Measurements from ENCODE around the gene TOGARAM2. TPM values are rescaled to one million over a fixed set of nuclear protein-coding genes. Genes with fewer than 3 reads are reported as not detected.

Gene TOGARAM2
- total and polyA plus RNA-seq, 2 experiments from 2014 or later, result 1.8 TPM

- Mint-ChIP-seq H3K36me3 (ENCODE audit: low read depth) (peaks cover 4% of the 10 kb centered on the region; the same call in 1 of the 3 replicates), H3K4me1 (peaks cover 18% of the 10 kb centered on the region; the same call in 2 of the 3 replicates), H3K27ac (no peak overlapping the region), H3K9me3 (no peaks in the 10 kb centered on the region), H3K27me3 (ENCODE audit: insufficient read depth, low read depth, poor library complexity) (peaks cover 9% of the 10 kb centered on the region), H3K4me3 (no peak overlapping the region)
- H4K20me1 ChIP-seq (replicated peaks; ENCODE audit: insufficient read depth), result no peaks in the 10 kb centered on the region
- no peaks in the 10 kb centered on the region for H3F3A ChIP-seq (replicated peaks; ENCODE audit: low read depth)
- TF ChIP-seq ZNF331 (CRISPR knock-in tag; IDR thresholded peaks at IDR 0.05; ENCODE audit: low read depth), result no peak
- H3K36me3 ChIP-seq (ENCODE audit: insufficient read depth), result no peaks in the 10 kb centered on the region
- no peak overlapping the region for H3K27ac ChIP-seq (ENCODE audit: low read depth)
- H3K9me2 ChIP-seq (ENCODE audit: insufficient read depth), result 0 out of 2 replicates have a peak, but pooled peaks cover 4% of the 10 kb centered on the region
- H3K4me1 ChIP-seq (ENCODE audit: insufficient read depth), result peaks cover 7% of the 10 kb centered on the region; the same call in 1 of the 2 replicates
- no peak overlapping the region for H3K4me3 ChIP-seq
- no peaks in the 10 kb centered on the region for H3K79me2 ChIP-seq (replicated peaks; ENCODE audit: insufficient read depth)
- H3K4me2 ChIP-seq, result no peak overlapping the region
- H2AFZ ChIP-seq, result no peak overlapping the region
- H3K27me3 ChIP-seq (ENCODE audit: insufficient read depth), result no peaks in the 10 kb centered on the region
- DNase-seq (ENCODE audit: low spot score) (no peak), ATAC-seq (no peak)
Measured at GRCh38 chr2:29039718-29040480, 58.8 kb downstream of the TOGARAM2 start.

- H4K20me1 ChIP-seq (replicated peaks; ENCODE audit: insufficient read depth), result no peaks in the 10 kb centered on the region
- ATAC-seq (no peak), DNase-seq (ENCODE audit: low spot score) (no peak)
- H3K4me1 ChIP-seq (ENCODE audit: insufficient read depth), result peaks cover 7% of the 10 kb centered on the region; the same call in 1 of the 2 replicates
- peaks cover 9% of the 10 kb centered on the region for H3K27me3 Mint-ChIP-seq (ENCODE audit: insufficient read depth, low read depth, poor library complexity)
- no peaks in the 10 kb centered on the region for H3K9me3 Mint-ChIP-seq
- H3K4me1 Mint-ChIP-seq, result peaks cover 18% of the 10 kb centered on the region; the same call in 2 of the 3 replicates
- H3F3A ChIP-seq (replicated peaks; ENCODE audit: low read depth), result no peaks in the 10 kb centered on the region
- H3K36me3 Mint-ChIP-seq (ENCODE audit: low read depth), result peaks cover 4% of the 10 kb centered on the region; the same call in 1 of the 3 replicates
- H3K4me3 ChIP-seq, result no peak overlapping the region
- H3K79me2 ChIP-seq (replicated peaks; ENCODE audit: insufficient read depth), result no peaks in the 10 kb centered on the region
- 0 out of 2 replicates have a peak, but pooled peaks cover 4% of the 10 kb centered on the region for H3K9me2 ChIP-seq (ENCODE audit: insufficient read depth)
- H3K27me3 ChIP-seq (ENCODE audit: insufficient read depth), result no peaks in the 10 kb centered on the region
- no peak overlapping the region for H3K27ac Mint-ChIP-seq
- no peak overlapping the region for H2AFZ ChIP-seq
- no peak overlapping the region for H3K4me2 ChIP-seq
- TF ChIP-seq ZNF331 (CRISPR knock-in tag; IDR thresholded peaks at IDR 0.05; ENCODE audit: low read depth) (no peak), STAT1 (IDR thresholded peaks at IDR 0.05; ENCODE audit: unreplicated experiment) (no peak), REST (IDR thresholded peaks at IDR 0.05; ENCODE audit: unreplicated experiment) (no peak)
- H3K4me3 Mint-ChIP-seq, result no peak overlapping the region
- H3K27ac ChIP-seq (ENCODE audit: low read depth), result no peak overlapping the region
- H3K36me3 ChIP-seq (ENCODE audit: insufficient read depth), result no peaks in the 10 kb centered on the region
Measured at GRCh38 chr2:29040552-29040951, 59.5 kb downstream of the TOGARAM2 start.

GRCh38 chr2:29041161-29041660, 60.1 kb downstream of the TOGARAM2 start:
- Histone ChIP-seq H3K36me3 (ENCODE audit: insufficient read depth) (no peaks in the 10 kb centered on the region), H3K27ac (ENCODE audit: low read depth) (no peak overlapping the region), H3K9me2 (ENCODE audit: insufficient read depth) (0 out of 2 replicates have a peak, but pooled peaks cover 1% of the 10 kb centered on the region), H3K4me1 (ENCODE audit: insufficient read depth) (peaks cover 7% of the 10 kb centered on the region; the same call in 1 of the 2 replicates), H3K27me3 (ENCODE audit: insufficient read depth) (no peaks in the 10 kb centered on the region), H3F3A (replicated peaks; ENCODE audit: low read depth) (no peaks in the 10 kb centered on the region), H3K79me2 (replicated peaks; ENCODE audit: insufficient read depth) (no peaks in the 10 kb centered on the region), H3K4me2 (no peak overlapping the region), H3K4me3 (no peak overlapping the region), H2AFZ (no peak overlapping the region), H4K20me1 (replicated peaks; ENCODE audit: insufficient read depth) (no peaks in the 10 kb centered on the region)
- no peak overlapping the region for H3K4me3 Mint-ChIP-seq
- H3K4me1 Mint-ChIP-seq, result peaks cover 18% of the 10 kb centered on the region; the same call in 2 of the 3 replicates
- peaks cover 9% of the 10 kb centered on the region for H3K27me3 Mint-ChIP-seq (ENCODE audit: insufficient read depth, low read depth, poor library complexity)
- H3K36me3 Mint-ChIP-seq (ENCODE audit: low read depth), result no peaks in the 10 kb centered on the region
- H3K27ac Mint-ChIP-seq, result no peak overlapping the region
- no peak for ATAC-seq
- no peaks in the 10 kb centered on the region for H3K9me3 Mint-ChIP-seq
- no peak for DNase-seq (ENCODE audit: low spot score)
- no peak for TF ChIP-seq ETS1 (IDR thresholded peaks at IDR 0.05)

Measured in GM23338 (cell line).